Measurements from ENCODE around the gene TEX53.

- TF ChIP-seq ARNTL (CRISPR knock-in tag; IDR thresholded peaks at IDR 0.05; ENCODE audit: borderline replicate concordance, low read depth) (no peak), PATZ1 (CRISPR knock-in tag; IDR thresholded peaks at IDR 0.05; ENCODE audit: borderline replicate concordance) (no peak)
Observed at GRCh38 chr9:114616684-114617520, 40.7 kb downstream of the TEX53 start.

All from SK-N-SH treated with all-trans-retinoic acid at 6 μM for 48 hours (cell line).